ENCODE measurements around the gene TSHZ1.

DNA sequence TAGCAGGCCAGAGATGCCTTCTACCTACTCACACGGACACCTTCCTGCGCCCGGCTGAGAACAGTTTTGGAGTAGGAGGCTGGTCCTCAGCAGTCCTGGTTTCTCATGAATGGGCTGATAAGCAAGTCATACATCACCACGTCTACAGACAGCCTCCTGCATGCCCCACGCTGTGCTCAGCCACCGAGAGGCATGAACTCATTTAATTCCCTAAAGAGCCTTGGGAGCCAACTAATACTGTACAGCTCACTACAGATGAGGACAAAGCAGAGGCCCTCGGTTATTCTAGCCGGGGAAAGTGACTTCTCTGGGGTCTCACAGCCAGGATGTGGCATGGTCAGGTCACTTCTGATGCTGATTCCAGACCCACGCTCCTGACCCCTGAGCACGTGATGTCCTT, 105.6 kb downstream of the TSHZ1 start:
- TF ChIP-seq, protein P1, sequence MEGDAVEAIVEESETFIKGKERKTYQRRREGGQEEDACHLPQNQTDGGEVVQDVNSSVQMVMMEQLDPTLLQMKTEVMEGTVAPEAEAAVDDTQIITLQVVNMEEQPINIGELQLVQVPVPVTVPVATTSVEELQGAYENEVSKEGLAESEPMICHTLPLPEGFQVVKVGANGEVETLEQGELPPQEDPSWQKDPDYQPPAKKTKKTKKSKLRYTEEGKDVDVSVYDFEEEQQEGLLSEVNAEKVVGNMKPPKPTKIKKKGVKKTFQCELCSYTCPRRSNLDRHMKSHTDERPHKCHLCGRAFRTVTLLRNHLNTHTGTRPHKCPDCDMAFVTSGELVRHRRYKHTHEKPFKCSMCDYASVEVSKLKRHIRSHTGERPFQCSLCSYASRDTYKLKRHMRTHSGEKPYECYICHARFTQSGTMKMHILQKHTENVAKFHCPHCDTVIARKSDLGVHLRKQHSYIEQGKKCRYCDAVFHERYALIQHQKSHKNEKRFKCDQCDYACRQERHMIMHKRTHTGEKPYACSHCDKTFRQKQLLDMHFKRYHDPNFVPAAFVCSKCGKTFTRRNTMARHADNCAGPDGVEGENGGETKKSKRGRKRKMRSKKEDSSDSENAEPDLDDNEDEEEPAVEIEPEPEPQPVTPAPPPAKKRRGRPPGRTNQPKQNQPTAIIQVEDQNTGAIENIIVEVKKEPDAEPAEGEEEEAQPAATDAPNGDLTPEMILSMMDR (IDR thresholded peaks at IDR 0.05; ENCODE audit: low read length): no peak
- TF ChIP-seq EZH2 (IDR thresholded peaks at IDR 0.05; ENCODE audit: borderline replicate concordance, low read length): no peak
